IPS-NIHi7 (cell line): Measurements from ENCODE around the gene SKAP1.
"Not testable (repeated sequence)": the region's sequence is repeated elsewhere in the genome, so short reads cannot be mapped to it uniquely, and the experiment has no call there.

Experiments
- DNase-seq: peaks from one replicate; pipeline ENCODE4 v3.0.0; 2012; ENCODE audit warnings: mixed read lengths; ENCODE audit errors: extremely low spot score

SKAP1 gene

GRCh38 chr17:48449335-48449734 lies 19.3 kb upstream of the SKAP1 start:
- not testable (repeated sequence) for DNase-seq

DNA sequence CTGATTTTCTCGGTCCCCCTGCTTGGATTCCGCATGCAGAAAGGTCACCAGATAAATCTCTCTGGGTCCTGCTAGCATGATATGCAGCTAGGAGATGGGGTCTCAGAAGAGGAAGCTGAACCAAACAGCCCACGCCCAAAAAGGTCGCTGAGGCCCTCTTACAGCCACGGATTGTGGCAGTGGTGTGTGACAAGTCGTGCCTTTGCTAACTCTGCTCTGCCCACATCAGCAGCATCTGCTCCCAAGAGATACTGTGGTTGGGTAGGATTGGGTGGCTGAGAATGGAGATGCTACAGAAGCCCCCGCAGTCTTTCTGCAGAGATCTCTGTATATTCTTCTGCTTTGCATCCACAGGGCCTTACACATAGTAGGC lies 15.2 kb upstream of the SKAP1 start:
- no peak for DNase-seq

DNA sequence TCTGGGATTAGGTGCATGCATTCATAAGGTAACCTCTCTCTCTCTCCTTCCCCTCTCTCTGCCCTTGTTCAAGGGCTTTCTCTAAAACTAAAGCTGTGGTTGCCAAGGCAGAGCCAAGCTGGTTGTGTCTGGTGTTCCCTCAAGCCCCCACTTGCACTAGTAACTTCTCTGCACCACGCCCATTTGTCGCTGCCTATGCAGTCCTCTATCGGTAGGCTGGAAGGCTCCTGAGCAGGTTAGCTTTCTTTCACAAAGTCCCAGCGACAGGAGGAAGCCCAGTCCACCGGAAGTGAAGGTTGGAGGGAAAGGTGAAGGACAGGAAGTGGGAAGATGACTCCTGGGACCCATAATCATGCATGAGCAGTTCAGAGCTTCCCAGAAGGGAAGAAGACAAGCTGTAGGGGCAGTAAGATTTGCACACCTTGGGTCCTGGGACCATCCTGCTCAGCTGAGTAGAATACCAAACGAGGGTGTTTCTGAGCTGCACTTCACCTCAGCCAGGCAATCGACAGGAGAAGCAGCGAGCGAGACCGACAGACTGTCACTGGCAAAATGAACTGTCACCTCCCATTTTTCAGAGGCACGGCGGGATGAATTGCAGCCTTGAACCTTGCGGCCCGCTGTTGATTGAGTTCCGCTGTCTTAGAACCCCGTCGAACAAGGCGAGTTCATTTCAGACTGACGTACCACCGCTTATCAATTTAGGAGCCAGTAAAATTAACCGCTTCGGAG lies 14.7 kb upstream of the SKAP1 start:
- no peak for DNase-seq

GRCh38 chr17:48443712-48444111 lies 13.7 kb upstream of the SKAP1 start:
- no peak for DNase-seq

- no peak for DNase-seq
Observed at GRCh38 chr17:48442819-48443218, 12.8 kb upstream of the SKAP1 start.

GRCh38 chr17:48441862-48442261 lies 11.8 kb upstream of the SKAP1 start:
- DNase-seq: no peak

DNA sequence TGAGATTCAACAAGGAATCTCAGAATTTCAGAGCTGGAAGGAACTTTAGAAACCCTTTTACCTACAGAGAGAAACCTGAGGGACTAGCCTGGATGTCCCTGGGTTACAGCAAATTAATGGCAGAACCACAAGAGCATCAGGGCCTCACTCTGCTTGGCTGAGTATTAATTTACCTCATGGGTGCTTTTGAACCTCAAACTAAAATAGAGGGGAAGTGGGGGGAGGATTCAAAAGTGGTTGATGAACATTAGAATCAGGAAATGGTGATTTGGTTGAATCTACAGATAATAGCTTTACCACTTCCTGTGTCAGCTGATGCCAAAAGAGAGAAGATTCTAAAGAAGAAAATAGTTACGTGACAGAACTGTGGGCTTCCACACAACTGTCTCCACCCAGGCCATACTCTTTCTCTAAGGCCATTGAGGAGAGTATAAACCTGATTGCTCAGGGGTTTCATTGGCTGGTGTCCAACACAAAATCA lies 11.3 kb upstream of the SKAP1 start:
- no peak for DNase-seq

GRCh38 chr17:48440669-48441068 lies 10.7 kb upstream of the SKAP1 start:
- no peak for DNase-seq

GRCh38 chr17:48439875-48440505 lies 10.0 kb upstream of the SKAP1 start:
- DNase-seq: no peak

- DNase-seq: no peak
Observed at GRCh38 chr17:48439110-48439850, 9.3 kb upstream of the SKAP1 start.

DNA sequence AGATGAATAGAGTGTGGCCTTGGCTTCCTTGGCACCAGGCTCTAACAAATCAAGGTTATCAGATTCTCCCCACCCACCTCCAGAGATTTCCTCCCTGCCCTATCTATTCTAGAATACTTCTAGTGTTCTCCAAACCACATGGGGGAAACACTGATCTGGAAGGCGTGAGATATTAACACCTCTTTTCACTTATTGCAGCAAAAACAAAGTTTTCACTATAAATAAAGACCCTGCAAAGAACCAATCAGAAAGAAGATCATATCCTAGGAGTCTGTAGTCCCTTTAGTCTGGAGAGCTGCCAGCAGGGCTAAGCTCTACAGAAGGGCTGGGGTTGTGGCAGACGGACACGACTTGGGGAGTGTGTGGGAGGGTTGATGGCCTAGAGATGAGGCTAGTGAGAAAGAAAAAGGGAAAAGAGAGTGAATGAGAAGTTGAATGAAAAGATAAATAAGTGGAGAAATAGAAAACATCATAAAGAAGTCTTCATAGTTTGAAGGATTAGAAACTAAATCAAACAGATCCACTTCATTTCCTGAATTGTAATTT lies 8.6 kb upstream of the SKAP1 start:
- DNase-seq: no peak

GRCh38 chr17:48433896-48434295 lies 3.9 kb upstream of the SKAP1 start:
- DNase-seq: no peak

DNA sequence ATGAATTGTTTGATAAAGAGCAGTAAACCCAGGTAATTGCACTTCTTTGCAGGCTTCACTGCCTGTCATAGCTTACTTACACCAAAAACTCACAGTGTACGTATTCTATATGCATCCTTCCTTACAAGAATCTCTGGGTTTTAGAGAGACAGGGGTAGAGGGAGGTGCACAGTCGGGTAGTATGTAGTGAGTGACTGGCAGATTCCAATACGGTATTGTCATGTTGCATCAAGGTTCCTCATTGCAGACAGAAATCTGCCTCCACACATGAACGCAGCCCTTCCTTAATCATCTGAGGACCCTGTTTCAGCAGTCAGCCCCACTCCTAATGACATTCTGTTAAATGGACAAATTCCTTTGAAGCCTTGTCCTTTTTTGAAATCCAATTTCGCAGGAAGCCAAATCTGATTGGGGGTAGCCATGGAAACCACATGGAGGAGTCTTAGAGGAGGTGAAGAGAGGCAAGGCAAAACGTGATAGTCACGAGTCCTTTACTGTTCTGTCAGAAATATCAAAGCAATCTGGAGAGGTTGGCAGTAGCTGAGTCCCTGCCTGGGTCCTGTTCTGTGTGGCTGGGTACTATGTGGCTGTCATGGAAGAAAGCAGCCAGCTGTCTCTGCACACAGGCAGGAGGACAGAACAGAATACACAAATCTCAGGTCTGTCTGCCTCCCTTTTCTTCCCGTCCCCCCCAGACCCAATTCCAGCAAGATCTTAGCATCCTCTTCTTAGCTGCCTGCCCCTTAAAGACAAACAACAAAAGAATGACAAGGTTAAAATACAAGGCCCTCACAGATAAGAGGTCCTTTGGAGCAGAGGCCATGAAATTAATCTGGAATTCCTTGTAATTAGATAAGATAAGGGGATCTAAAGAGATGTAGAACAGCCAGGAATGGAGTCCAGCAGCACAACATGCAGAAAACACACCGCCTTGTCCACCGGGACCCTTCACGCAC lies 3.1 kb upstream of the SKAP1 start:
- DNase-seq: no peak

GRCh38 chr17:48429156-48429555 lies 858 bp downstream of the SKAP1 start:
- no peak for DNase-seq

DNA sequence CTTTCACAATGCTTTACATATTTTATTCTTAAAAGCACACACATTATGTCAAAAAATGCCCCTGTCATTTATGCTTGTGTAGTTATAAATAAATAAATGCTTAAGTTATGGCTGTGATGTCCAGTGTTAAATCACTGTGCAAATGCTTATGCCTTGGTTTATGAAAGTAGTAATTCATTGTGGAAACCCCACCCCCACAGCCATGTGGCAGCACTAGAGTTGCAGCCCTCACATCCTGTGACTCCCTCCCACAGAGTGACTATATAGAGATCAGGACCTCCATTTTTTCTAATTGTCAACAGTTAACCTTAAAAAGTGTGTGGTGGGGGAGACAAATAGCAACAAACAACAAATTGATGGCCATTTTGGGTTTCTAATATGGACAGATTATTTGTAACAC lies 2.4 kb downstream of the SKAP1 start:
- no peak for DNase-seq

DNA sequence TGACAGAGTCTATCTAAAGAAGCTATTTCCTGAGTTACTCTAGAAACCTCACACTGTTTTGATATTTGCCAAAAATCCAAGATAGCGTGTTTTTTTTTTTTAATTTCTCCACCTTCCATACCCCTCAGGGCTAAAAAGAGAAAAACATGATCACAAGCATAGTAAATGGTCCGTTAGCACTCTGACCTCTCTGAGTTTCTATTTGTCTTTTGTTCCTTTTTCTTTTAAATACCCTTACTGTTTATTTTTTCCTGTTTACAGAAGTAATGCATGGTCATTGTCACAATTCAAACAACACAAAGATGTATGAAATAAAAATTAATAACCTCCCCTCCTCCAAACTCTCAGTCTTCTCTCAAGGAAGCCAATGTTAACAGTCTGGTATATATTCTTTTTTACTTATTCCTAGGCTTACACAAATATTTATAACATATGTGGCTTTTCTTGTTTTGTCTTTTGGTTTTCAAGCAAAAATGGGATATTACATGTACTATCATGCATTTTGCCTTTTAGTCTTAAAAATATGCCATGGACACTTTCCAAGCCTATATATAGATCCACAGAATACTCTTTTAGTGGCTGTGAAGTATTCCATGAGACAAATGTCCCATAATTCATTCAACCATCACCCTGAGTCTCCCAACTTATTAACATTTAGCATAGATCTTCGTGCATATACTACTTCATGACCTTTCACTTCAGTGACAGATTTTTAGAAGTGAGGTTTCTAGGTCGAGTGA lies 3.1 kb downstream of the SKAP1 start:
- no peak for DNase-seq

- no peak for DNase-seq
Observed at GRCh38 chr17:48426019-48426665, 3.9 kb downstream of the SKAP1 start.

DNA sequence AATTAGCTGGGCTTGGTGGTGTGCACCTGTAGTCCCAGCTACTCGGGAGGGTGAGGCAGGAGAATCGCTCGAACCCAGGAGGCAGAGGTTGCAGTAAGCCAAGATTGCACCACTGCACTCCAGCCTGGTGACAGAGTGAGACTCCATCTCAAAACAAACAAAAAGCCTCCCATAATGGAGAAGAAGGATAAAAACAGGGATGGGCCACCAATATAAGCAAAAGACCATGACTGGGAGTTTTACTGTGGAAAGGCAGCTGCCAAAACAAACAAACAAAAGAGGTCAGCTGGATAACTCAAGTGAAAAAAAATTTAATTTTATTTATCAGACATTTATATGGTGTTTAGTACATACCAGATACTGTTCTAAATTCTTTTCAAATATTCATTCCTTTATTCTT lies 8.0 kb downstream of the SKAP1 start:
- DNase-seq: not testable (repeated sequence)

GRCh38 chr17:48420823-48421222 lies 9.2 kb downstream of the SKAP1 start:
- DNase-seq: no peak

GRCh38 chr17:48416971-48417370 lies 13.0 kb downstream of the SKAP1 start:
- no peak for DNase-seq
